ENCODE results near the gene NCKAP5. TPM values are rescaled to one million over a fixed set of nuclear protein-coding genes. Genes with fewer than 3 reads are reported as not detected.

Gene NCKAP5
- total RNA-seq, 1 donor from 2014 or later = 0.46 TPM

- H3K9me3 Mint-ChIP-seq (ENCODE audit: unreplicated experiment) = peaks cover 19% of the 10 kb centered on the region
- TF ChIP-seq, protein P1, sequence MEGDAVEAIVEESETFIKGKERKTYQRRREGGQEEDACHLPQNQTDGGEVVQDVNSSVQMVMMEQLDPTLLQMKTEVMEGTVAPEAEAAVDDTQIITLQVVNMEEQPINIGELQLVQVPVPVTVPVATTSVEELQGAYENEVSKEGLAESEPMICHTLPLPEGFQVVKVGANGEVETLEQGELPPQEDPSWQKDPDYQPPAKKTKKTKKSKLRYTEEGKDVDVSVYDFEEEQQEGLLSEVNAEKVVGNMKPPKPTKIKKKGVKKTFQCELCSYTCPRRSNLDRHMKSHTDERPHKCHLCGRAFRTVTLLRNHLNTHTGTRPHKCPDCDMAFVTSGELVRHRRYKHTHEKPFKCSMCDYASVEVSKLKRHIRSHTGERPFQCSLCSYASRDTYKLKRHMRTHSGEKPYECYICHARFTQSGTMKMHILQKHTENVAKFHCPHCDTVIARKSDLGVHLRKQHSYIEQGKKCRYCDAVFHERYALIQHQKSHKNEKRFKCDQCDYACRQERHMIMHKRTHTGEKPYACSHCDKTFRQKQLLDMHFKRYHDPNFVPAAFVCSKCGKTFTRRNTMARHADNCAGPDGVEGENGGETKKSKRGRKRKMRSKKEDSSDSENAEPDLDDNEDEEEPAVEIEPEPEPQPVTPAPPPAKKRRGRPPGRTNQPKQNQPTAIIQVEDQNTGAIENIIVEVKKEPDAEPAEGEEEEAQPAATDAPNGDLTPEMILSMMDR (IDR thresholded peaks at IDR 0.05) = no peak
- H3K27me3 Mint-ChIP-seq (ENCODE audit: unreplicated experiment) = no peaks in the 10 kb centered on the region
- no peaks in the 10 kb centered on the region for H3K36me3 Mint-ChIP-seq (ENCODE audit: unreplicated experiment)
- no peak for DNase-seq (ENCODE audit: extremely low spot score, unreplicated experiment)
- H3K4me1 Mint-ChIP-seq (ENCODE audit: unreplicated experiment) = no peaks in the 10 kb centered on the region
- H3K4me3 Mint-ChIP-seq (ENCODE audit: unreplicated experiment) = no peak overlapping the region
- H3K27ac Mint-ChIP-seq (ENCODE audit: unreplicated experiment) = no peak overlapping the region
Measured at GRCh38 chr2:132830321-132830827, 737.9 kb downstream of the NCKAP5 start.

DNA sequence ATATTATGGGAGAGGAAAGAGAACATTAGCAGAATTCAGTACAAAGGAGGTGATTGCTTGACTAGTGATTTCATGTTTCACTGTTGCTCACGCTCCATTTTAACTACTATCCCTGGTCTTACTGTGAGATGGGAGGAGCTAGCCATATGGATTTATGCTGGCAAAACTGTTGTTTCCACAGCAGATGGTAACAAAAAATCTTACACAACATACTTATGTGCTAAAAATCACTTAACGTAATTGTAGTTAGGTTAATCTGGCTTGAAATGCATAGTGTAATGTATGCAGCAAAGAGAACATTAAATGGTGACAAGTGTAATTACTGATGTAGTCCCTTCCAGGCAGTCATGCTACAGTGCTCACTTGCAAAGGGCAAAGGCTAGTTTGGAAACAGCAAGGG lies 742.7 kb downstream of the NCKAP5 start:
- Mint-ChIP-seq H3K4me3 (ENCODE audit: unreplicated experiment) (no peak overlapping the region), H3K27ac (ENCODE audit: unreplicated experiment) (no peak overlapping the region), H3K27me3 (ENCODE audit: unreplicated experiment) (no peaks in the 10 kb centered on the region), H3K9me3 (ENCODE audit: unreplicated experiment) (peaks cover 4% of the 10 kb centered on the region), H3K36me3 (ENCODE audit: unreplicated experiment) (no peaks in the 10 kb centered on the region), H3K4me1 (ENCODE audit: unreplicated experiment) (no peaks in the 10 kb centered on the region)
- TF ChIP-seq, protein P1 (IDR thresholded peaks at IDR 0.05) = no peak
- DNase-seq (ENCODE audit: extremely low spot score, unreplicated experiment) = no peak

DNA sequence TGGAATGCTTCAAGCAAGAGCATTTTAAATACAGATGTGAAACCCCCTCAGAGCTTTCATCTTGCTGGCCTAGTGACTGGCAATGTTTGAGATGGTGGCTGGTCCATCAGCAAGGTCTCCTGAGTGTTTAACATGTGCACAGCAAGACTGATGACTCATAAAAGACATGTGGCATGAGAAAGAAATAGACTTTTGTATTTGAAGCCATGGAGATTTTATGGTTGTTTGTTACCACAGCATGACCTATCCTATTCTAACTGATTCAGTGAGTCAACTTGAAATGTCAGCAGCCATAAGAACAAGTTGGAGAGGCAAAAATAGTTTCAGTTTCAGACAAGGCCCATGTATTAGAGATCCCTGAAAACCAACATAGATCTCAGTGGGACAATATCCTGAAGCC lies 743.5 kb downstream of the NCKAP5 start:
- no peak for DNase-seq (ENCODE audit: extremely low spot score, unreplicated experiment)

DNA sequence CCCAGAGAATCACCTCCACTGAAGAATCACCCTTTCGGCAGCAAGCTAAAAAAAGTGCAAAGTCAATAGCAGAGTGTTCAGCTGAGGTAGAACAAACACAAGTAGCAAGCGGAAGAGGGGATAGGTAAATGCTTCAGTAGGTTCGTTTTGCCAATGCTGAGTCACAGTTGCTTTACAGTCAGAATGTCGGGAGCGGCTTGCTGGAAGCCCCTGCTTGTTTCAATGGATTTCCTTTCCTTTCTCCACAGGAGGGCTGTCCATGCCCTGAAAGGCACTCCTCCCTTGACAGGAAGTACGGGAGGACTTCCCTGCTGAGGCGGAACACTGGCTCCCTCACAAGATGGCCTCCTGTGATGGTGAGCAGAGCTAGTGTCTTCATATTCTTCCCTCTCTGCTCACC lies 752.0 kb downstream of the NCKAP5 start:
- Mint-ChIP-seq H3K9me3 (ENCODE audit: unreplicated experiment) (peaks cover 11% of the 10 kb centered on the region), H3K27ac (ENCODE audit: unreplicated experiment) (no peak overlapping the region), H3K4me1 (ENCODE audit: unreplicated experiment) (no peaks in the 10 kb centered on the region), H3K4me3 (ENCODE audit: unreplicated experiment) (no peak overlapping the region), H3K27me3 (ENCODE audit: unreplicated experiment) (no peaks in the 10 kb centered on the region), H3K36me3 (ENCODE audit: unreplicated experiment) (no peaks in the 10 kb centered on the region)
- TF ChIP-seq, protein P1 (IDR thresholded peaks at IDR 0.05) = no peak
- DNase-seq (ENCODE audit: extremely low spot score, unreplicated experiment) = no peak

More for the DNA sequence above, 743.5 kb downstream of the NCKAP5 start:
- H3K4me3 Mint-ChIP-seq (ENCODE audit: unreplicated experiment) = no peak overlapping the region
- TF ChIP-seq, protein P1 (IDR thresholded peaks at IDR 0.05) = no peak
- H3K9me3 Mint-ChIP-seq (ENCODE audit: unreplicated experiment) = peaks cover 4% of the 10 kb centered on the region
- H3K36me3 Mint-ChIP-seq (ENCODE audit: unreplicated experiment) = no peaks in the 10 kb centered on the region
- no peak overlapping the region for H3K27ac Mint-ChIP-seq (ENCODE audit: unreplicated experiment)
- H3K4me1 Mint-ChIP-seq (ENCODE audit: unreplicated experiment) = no peaks in the 10 kb centered on the region
- H3K27me3 Mint-ChIP-seq (ENCODE audit: unreplicated experiment) = no peaks in the 10 kb centered on the region

GRCh38 chr2:132815516-132815915 lies 752.7 kb downstream of the NCKAP5 start:
- H3K9me3 Mint-ChIP-seq (ENCODE audit: unreplicated experiment) = peaks cover 11% of the 10 kb centered on the region
- no peak overlapping the region for H3K27ac Mint-ChIP-seq (ENCODE audit: unreplicated experiment)
- H3K4me3 Mint-ChIP-seq (ENCODE audit: unreplicated experiment) = no peak overlapping the region
- TF ChIP-seq, protein P1 (IDR thresholded peaks at IDR 0.05) = no peak
- H3K27me3 Mint-ChIP-seq (ENCODE audit: unreplicated experiment) = no peaks in the 10 kb centered on the region
- H3K36me3 Mint-ChIP-seq (ENCODE audit: unreplicated experiment) = no peaks in the 10 kb centered on the region
- H3K4me1 Mint-ChIP-seq (ENCODE audit: unreplicated experiment) = no peaks in the 10 kb centered on the region
- no peak for DNase-seq (ENCODE audit: extremely low spot score, unreplicated experiment)

Data from osteocyte (in vitro differentiated cells).